GM21381 (cell line): Measurements from ENCODE around the gene KCNG2.

Source experiments
- ATAC-seq: cut with Tn5 transposase; IDR thresholded peaks from one replicate; pipeline ENCODE4 v1.9.1; 2021; ENCODE audit warnings: mild to moderate bottlenecking, moderate library complexity; ENCODE audit not compliant: unreplicated experiment

The KCNG2 gene

GRCh38 chr18:79796531-79797405 is 970 bp upstream of the KCNG2 start:
- no peak for ATAC-seq

- no peak for ATAC-seq
Observed at GRCh38 chr18:79798346-79798998, 734 bp downstream of the KCNG2 start.

GRCh38 chr18:79798999-79799370 is 1.2 kb downstream of the KCNG2 start:
- no peak for ATAC-seq

GRCh38 chr18:79799619-79800370 is 2.1 kb downstream of the KCNG2 start:
- no peak for ATAC-seq

- ATAC-seq: no peak
Observed at GRCh38 chr18:79800371-79801180, 2.8 kb downstream of the KCNG2 start.

- no peak for ATAC-seq
Observed at GRCh38 chr18:79801217-79801616, 3.5 kb downstream of the KCNG2 start.

GRCh38 chr18:79801641-79802040 is 3.9 kb downstream of the KCNG2 start:
- no peak for ATAC-seq

GRCh38 chr18:79802298-79802697 is 4.6 kb downstream of the KCNG2 start:
- ATAC-seq: no peak

- no peak for ATAC-seq
Observed at GRCh38 chr18:79803611-79804051, 5.9 kb downstream of the KCNG2 start.

GRCh38 chr18:79804130-79804787 is 6.5 kb downstream of the KCNG2 start:
- ATAC-seq: no peak

- ATAC-seq: no peak
Observed at GRCh38 chr18:79805211-79805887, 7.6 kb downstream of the KCNG2 start.

GRCh38 chr18:79805926-79806487 is 8.3 kb downstream of the KCNG2 start:
- ATAC-seq: no peak

GRCh38 chr18:79806976-79807841 is 9.5 kb downstream of the KCNG2 start:
- ATAC-seq: no peak

- no peak for ATAC-seq
Observed at GRCh38 chr18:79809482-79810192, 11.9 kb downstream of the KCNG2 start.

GRCh38 chr18:79812052-79812451 is 14.3 kb downstream of the KCNG2 start:
- no peak for ATAC-seq

- no peak for ATAC-seq
Observed at GRCh38 chr18:79814373-79814772, 16.6 kb downstream of the KCNG2 start.

- no peak for ATAC-seq
Observed at GRCh38 chr18:79815657-79816056, 17.9 kb downstream of the KCNG2 start.

- ATAC-seq: no peak
Observed at GRCh38 chr18:79816092-79816491, 18.4 kb downstream of the KCNG2 start.
